Panc1 (cell line): ENCODE data around the gene DAG1.

ENCODE experiments used
- TF ChIP-seq, protein P1 (sequence below): fragments of 450-650 bp; IDR thresholded peaks from 2 replicates; pipeline ENCODE4 v1.5.1; 2017; ENCODE audit warnings: mild to moderate bottlenecking
- TF ChIP-seq, protein P2 (sequence below), 2 experiments: IDR thresholded peaks; 2 replicates each; pipeline ENCODE4 v1.6.1; 2011 to 2012; ENCODE audit warnings: low read depth in 2 of 2, control low read depth in 1 of 2, low read length in 1 of 2, mild to moderate bottlenecking in 1 of 2, moderate library complexity in 1 of 2; ENCODE audit not compliant: insufficient read depth in 1 of 2

DNA sequence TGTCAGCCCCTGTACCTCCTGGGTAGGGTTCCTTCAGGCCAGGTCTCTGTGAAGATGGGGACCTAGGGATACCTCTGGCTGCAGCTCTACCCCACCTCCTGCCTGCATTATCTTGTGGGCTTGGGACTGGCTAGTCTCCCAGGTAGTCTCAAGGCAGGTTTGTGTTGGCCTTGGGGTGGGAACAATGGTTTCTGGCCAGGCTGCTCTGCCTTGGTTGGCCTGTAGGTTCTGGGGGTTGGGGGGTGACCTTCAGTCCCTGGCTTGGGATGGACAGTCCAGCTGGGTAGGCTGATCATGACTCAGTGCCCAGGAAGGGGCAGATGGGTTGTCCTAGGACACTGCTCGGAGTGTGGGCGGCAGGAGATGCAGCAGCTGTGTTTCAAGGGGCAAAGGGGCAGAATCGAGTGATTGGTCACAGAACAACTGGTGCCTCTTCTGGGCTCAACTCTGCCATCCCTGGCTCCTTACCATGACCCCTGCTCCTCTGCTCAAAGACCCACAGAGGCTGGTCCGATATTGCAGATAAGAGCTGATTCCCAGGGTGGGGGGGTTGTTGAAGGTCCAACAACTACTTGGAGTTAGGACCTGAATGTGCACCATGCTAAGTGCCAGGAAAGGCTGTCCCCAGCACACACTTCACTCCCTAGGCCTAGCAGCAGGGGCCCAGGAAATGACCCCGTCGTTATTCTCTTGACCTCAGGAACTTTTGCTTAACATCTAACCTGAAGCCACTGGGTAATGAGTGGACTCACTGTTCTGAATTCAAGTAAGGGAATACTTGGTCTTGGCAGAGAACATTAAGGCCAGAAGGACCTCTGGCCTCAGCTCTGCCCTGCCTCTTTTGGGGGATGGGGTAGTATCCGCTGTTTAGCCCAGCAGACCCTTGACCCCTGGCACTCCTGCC lies 66.2 kb downstream of the DAG1 start:
- TF ChIP-seq, protein P1, sequence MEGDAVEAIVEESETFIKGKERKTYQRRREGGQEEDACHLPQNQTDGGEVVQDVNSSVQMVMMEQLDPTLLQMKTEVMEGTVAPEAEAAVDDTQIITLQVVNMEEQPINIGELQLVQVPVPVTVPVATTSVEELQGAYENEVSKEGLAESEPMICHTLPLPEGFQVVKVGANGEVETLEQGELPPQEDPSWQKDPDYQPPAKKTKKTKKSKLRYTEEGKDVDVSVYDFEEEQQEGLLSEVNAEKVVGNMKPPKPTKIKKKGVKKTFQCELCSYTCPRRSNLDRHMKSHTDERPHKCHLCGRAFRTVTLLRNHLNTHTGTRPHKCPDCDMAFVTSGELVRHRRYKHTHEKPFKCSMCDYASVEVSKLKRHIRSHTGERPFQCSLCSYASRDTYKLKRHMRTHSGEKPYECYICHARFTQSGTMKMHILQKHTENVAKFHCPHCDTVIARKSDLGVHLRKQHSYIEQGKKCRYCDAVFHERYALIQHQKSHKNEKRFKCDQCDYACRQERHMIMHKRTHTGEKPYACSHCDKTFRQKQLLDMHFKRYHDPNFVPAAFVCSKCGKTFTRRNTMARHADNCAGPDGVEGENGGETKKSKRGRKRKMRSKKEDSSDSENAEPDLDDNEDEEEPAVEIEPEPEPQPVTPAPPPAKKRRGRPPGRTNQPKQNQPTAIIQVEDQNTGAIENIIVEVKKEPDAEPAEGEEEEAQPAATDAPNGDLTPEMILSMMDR: no peak
- TF ChIP-seq, protein P2, sequence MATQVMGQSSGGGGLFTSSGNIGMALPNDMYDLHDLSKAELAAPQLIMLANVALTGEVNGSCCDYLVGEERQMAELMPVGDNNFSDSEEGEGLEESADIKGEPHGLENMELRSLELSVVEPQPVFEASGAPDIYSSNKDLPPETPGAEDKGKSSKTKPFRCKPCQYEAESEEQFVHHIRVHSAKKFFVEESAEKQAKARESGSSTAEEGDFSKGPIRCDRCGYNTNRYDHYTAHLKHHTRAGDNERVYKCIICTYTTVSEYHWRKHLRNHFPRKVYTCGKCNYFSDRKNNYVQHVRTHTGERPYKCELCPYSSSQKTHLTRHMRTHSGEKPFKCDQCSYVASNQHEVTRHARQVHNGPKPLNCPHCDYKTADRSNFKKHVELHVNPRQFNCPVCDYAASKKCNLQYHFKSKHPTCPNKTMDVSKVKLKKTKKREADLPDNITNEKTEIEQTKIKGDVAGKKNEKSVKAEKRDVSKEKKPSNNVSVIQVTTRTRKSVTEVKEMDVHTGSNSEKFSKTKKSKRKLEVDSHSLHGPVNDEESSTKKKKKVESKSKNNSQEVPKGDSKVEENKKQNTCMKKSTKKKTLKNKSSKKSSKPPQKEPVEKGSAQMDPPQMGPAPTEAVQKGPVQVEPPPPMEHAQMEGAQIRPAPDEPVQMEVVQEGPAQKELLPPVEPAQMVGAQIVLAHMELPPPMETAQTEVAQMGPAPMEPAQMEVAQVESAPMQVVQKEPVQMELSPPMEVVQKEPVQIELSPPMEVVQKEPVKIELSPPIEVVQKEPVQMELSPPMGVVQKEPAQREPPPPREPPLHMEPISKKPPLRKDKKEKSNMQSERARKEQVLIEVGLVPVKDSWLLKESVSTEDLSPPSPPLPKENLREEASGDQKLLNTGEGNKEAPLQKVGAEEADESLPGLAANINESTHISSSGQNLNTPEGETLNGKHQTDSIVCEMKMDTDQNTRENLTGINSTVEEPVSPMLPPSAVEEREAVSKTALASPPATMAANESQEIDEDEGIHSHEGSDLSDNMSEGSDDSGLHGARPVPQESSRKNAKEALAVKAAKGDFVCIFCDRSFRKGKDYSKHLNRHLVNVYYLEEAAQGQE (IDR thresholded peaks at IDR 0.05; ENCODE audit: insufficient read depth in 1 of 2, low read depth in 2 of 2, low read length in 1 of 2): no peak
